DOHH2 (cell line): Measurements from ENCODE around the gene NANS.
"Not testable (repeated sequence)": the region's sequence is repeated elsewhere in the genome, so short reads cannot be mapped to it uniquely, and the experiment has no call there.

Experiments used
- H3F3A ChIP-seq: fragments of 200-600 bp; sonication (generic), shearing (Covaris generic); 2 replicates; pipeline ENCODE4 v1.6.0; 2016; ENCODE audit warnings: antibody characterized with exemption, mild to moderate bottlenecking; ENCODE audit not compliant: control insufficient read depth, insufficient read depth
- H3K27ac ChIP-seq: fragments of 200-600 bp; sonication (generic); 2 replicates; pipeline ENCODE4 v1.5.1; 2014; ENCODE audit warnings: low read depth, mild to moderate bottlenecking, low read length, moderate library complexity
- H3K27me3 ChIP-seq: fragments of 200-600 bp; sonication (generic); 2 replicates; pipeline ENCODE4 v1.6.1; 2014; ENCODE audit warnings: mild to moderate bottlenecking, low read length, mixed read lengths; ENCODE audit not compliant: control insufficient read depth
- H3K36me3 ChIP-seq: fragments of 200-600 bp; sonication (generic); 2 replicates; pipeline ENCODE4 v1.6.1; 2014; ENCODE audit warnings: mild to moderate bottlenecking, low read length, moderate library complexity, mixed read lengths; ENCODE audit not compliant: control insufficient read depth
- H3K4me1 ChIP-seq: fragments of 200-600 bp; sonication (generic); 2 replicates; pipeline ENCODE4 v1.6.1; 2014; ENCODE audit warnings: mild to moderate bottlenecking, low read length, mixed read lengths; ENCODE audit not compliant: control insufficient read depth
- H3K4me2 ChIP-seq: fragments of 200-600 bp; sonication (generic); 2 replicates; pipeline ENCODE4 v1.6.0; 2014; ENCODE audit warnings: mild to moderate bottlenecking, low read length, moderate library complexity
- H3K4me3 ChIP-seq: fragments of 200-600 bp; sonication (generic); 2 replicates; pipeline ENCODE4 v1.5.1; 2014; ENCODE audit warnings: mild to moderate bottlenecking, low read length, mixed read lengths
- H3K79me2 ChIP-seq: fragments of 200-600 bp; sonication (generic); 2 replicates; pipeline ENCODE4 v1.6.1; 2014; ENCODE audit warnings: mild to moderate bottlenecking, low read length, mixed read lengths; ENCODE audit not compliant: control insufficient read depth
- H3K9me2 ChIP-seq: fragments of 200-600 bp; sonication (generic); replicated peaks from 2 replicates; pipeline ENCODE4 v1.6.1; 2014; ENCODE audit warnings: mild to moderate bottlenecking, low read length, mixed read lengths; ENCODE audit not compliant: control insufficient read depth
- H3K9me3 ChIP-seq: fragments of 200-600 bp; sonication (generic); 2 replicates; pipeline ENCODE4 v1.6.1; 2014; ENCODE audit warnings: antibody characterized with exemption, low read length, mixed read lengths; ENCODE audit not compliant: control insufficient read depth, insufficient read depth
- H4K20me1 ChIP-seq: fragments of 200-600 bp; sonication (generic); 2 replicates; pipeline ENCODE4 v1.6.0; 2014; ENCODE audit warnings: low read depth, mild to moderate bottlenecking, antibody characterized with exemption, low read length, moderate library complexity; ENCODE audit not compliant: control insufficient read depth, insufficient read depth
- CTCF ChIP-seq: fragments of 200-600 bp; sonication (generic); IDR thresholded peaks from one replicate; pipeline ENCODE4 v1.5.1; 2014; ENCODE audit warnings: antibody characterized with exemption, mild to moderate bottlenecking, low read depth, low read length; ENCODE audit not compliant: poor library complexity, severe bottlenecking
- EZH2phosphoT487 ChIP-seq: fragments of 200-600 bp; sonication (generic); IDR thresholded peaks from 2 replicates; pipeline ENCODE4 v1.6.1; 2017; ENCODE audit warnings: borderline replicate concordance, mild to moderate bottlenecking, antibody characterized with exemption, low read length, moderate library complexity, mixed read lengths

Gene NANS

DNA sequence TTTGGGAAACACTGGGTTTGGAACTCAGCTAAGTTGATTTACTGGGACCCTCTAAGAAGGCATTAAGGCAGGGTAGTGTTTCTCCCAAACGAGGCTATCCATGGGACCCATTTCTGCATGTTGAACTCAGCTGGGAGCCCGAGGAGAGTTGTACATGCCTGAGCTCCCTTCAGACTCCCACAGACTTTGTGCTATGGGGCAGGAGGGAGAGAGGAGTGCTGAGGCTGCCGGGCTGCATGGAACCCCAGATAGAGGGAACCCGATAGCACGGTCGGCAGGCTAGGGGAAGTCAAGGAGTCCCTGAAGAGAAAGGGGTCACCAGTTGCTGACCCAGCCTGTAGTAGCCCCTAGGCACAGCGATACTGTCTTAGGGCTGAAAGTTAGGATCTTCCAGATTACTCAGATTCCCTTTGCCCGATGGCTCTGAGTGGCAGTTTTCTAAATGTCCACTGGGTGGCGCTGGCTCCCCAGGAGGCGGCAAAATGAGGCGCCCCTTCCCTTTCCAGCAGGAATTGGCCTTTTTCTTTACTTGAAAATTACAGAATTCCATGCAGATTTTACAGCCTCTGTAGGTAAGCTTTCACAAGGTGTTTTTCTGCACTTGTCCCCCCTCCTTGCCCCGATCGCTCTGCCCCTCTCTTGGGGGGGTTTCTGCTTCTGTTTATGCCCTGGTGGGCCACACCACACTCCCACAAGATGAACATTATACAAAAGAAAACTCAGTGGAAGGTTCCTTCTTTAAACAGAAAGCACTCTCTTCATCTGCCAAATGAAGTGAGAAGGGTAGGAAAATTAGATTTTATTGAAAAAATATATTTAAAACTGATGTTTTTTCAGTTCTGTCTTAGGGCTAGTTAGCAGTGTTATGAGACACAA is 17.8 kb downstream of the NANS start:
- Histone ChIP-seq H3K4me3 (no peak overlapping the region), H3F3A (no peaks in the 10 kb centered on the region; the same call in 1 of the 2 replicates), H3K9me2 (no peaks in the 10 kb centered on the region), H3K79me2 (peaks cover 43% of the 10 kb centered on the region), H4K20me1 (no peaks in the 10 kb centered on the region), H3K4me1 (peaks cover 20% of the 10 kb centered on the region), H3K36me3 (peaks cover 51% of the 10 kb centered on the region), H3K4me2 (0 out of 2 replicates have a peak overlapping the region, but pooled peaks have one; percentile 25), H3K27me3 (no peaks in the 10 kb centered on the region), H3K9me3 (no peaks in the 10 kb centered on the region), H3K27ac (no peak overlapping the region)
- peak; percentile 100 for TF ChIP-seq CTCF
- no peak for TF ChIP-seq EZH2phosphoT487

- H3K36me3 ChIP-seq = peaks cover 55% of the 10 kb centered on the region
- 0 out of 2 replicates have a peak overlapping the region, but pooled peaks have one; percentile 13 for H3K4me2 ChIP-seq
- no peaks in the 10 kb centered on the region; the same call in 1 of the 2 replicates for H3F3A ChIP-seq
- H3K4me3 ChIP-seq = no peak overlapping the region
- H4K20me1 ChIP-seq = no peaks in the 10 kb centered on the region
- H3K27me3 ChIP-seq = no peaks in the 10 kb centered on the region
- H3K9me2 ChIP-seq = no peaks in the 10 kb centered on the region
- no peak overlapping the region for H3K27ac ChIP-seq
- no peaks in the 10 kb centered on the region for H3K9me3 ChIP-seq
- peaks cover 20% of the 10 kb centered on the region for H3K4me1 ChIP-seq
- H3K79me2 ChIP-seq = peaks cover 38% of the 10 kb centered on the region
- no peak for TF ChIP-seq CTCF
- TF ChIP-seq EZH2phosphoT487 = no peak
Observed at GRCh38 chr9:98075332-98075805, 18.8 kb downstream of the NANS start.

DNA sequence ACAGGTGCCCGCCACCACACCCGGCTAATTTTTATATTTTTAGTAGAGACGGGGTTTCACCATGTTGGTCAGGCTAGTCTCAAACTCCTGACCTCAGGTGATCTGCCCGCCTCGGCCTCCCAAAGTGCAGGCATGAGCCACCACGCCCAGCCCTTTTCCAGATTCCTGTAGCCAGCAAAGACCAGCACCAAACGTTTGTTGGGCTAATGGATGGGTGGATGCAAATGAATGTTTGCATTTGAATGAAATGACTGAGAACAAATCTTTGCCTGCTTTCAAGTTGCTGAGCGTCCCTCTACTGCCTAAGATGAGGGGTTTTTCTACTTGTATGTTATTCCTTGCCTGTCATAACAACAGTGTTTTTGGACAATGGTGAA is 20.0 kb downstream of the NANS start:
- not testable (repeated sequence) for H3K27ac ChIP-seq, H3K4me3 ChIP-seq, H4K20me1 ChIP-seq, H3K27me3 ChIP-seq, H3F3A ChIP-seq, H3K9me2 ChIP-seq, H3K9me3 ChIP-seq, H3K4me2 ChIP-seq
- Histone ChIP-seq H3K79me2 (peaks cover 30% of the 10 kb centered on the region), H3K4me1 (peaks cover 20% of the 10 kb centered on the region), H3K36me3 (peaks cover 60% of the 10 kb centered on the region)

DNA sequence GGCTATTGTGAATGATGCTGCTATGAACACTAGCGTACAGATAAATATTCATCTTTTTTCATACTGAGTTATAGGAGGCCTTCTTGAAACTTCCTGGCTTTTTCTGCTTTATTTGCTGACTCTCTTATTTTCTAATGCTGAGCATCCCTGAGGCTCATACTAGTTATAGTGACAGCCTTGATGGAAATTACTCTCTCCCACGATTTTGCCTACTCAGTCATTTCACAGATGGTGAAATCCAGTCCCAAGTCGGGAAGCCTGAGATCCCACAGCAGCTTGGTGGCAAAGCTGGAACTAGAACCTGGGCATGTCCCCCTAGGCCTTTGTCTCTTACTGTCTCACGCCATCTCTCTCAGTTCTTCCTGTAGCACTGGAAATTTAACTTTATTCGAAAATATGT is 22.4 kb downstream of the NANS start:
- no peak overlapping the region for H3K27ac ChIP-seq
- no peaks in the 10 kb centered on the region for H3K27me3 ChIP-seq
- H3K79me2 ChIP-seq = peaks cover 20% of the 10 kb centered on the region
- no peak overlapping the region for H3K4me2 ChIP-seq
- TF ChIP-seq CTCF = no peak
- no peak for TF ChIP-seq EZH2phosphoT487
- no peaks in the 10 kb centered on the region for H3K9me3 ChIP-seq
- H3K4me3 ChIP-seq = no peak overlapping the region
- no peaks in the 10 kb centered on the region for H3K9me2 ChIP-seq
- no peaks in the 10 kb centered on the region; the same call in 1 of the 2 replicates for H3F3A ChIP-seq
- no peaks in the 10 kb centered on the region for H4K20me1 ChIP-seq
- peaks cover 19% of the 10 kb centered on the region for H3K4me1 ChIP-seq
- peaks cover 80% of the 10 kb centered on the region for H3K36me3 ChIP-seq
